ENCODE data around the gene EIF5A.

Gene EIF5A

DNA sequence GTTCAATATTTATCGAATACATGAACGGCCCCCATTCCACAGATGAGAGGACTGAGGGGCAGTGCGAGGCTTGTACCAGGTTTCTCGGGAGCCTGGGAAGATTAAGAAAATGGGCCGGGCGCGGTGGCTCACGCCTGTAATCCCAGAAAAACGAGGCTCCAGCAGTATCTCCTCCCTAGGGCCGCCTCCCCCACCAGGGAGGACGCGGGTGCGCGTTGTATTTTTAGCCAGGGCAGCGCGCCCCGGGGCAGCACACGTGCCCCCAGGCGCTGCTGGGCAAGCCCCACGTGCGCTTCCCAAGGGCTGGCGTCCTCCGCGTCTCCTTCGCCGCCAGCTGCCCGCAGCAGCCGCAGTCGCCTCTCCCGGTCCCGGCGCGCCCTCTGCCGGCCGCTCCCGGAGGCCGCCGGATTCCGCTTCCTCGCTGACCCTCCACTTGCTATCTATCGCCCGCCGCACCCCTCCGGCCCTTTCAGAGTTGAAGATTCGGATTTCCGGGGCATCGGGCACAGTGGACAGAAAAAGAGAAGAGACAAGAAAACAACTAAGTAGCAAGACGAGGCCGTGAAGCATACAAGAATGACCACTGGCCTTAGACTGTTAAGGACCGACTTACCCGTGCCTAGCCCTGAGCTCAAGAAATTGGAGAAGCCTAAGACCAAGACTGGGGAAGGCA is 11.1 kb upstream of the EIF5A start:
- Histone ChIP-seq H3K4me3 (ENCODE audit: low read length) (no peak overlapping the region), H3K27ac (ENCODE audit: low read length) (no peak overlapping the region), H3K9me3 (ENCODE audit: control insufficient read depth, insufficient read depth, low read length) (no peaks in the 10 kb centered on the region), H3K36me3 (ENCODE audit: control insufficient read depth, insufficient read depth, low read length) (no peaks in the 10 kb centered on the region), H3K27me3 (ENCODE audit: control insufficient read depth, insufficient read depth, low read length) (peaks cover 2% of the 10 kb centered on the region; the same call in 1 of the 2 replicates), H3K4me1 (ENCODE audit: control insufficient read depth, insufficient read depth, low read length) (peaks cover 2% of the 10 kb centered on the region; the same call in 1 of the 2 replicates)
- no CpG with 5 or more reads among the region's 51 CpGs for WGBS (ENCODE audit: insufficient coverage, insufficient read length)
- peak; percentile 82 for DNase-seq (ENCODE audit: low read depth, low spot score)

GRCh38 chr17:7304179-7304578 is 3.2 kb upstream of the EIF5A start:
- DNase-seq (ENCODE audit: low read depth, low spot score) = no peak
- no peaks in the 10 kb centered on the region for H3K4me1 ChIP-seq (ENCODE audit: control insufficient read depth, insufficient read depth, low read length)
- H3K4me3 ChIP-seq (ENCODE audit: low read length) = no peak overlapping the region
- no peak overlapping the region for H3K27ac ChIP-seq (ENCODE audit: low read length)
- H3K36me3 ChIP-seq (ENCODE audit: control insufficient read depth, insufficient read depth, low read length) = no peaks in the 10 kb centered on the region
- H3K27me3 ChIP-seq (ENCODE audit: control insufficient read depth, insufficient read depth, low read length) = no peaks in the 10 kb centered on the region
- WGBS (ENCODE audit: insufficient coverage, insufficient read length) = no CpG with 5 or more reads among the region's 7 CpGs
- H3K9me3 ChIP-seq (ENCODE audit: control insufficient read depth, insufficient read depth, low read length) = no peaks in the 10 kb centered on the region

GRCh38 chr17:7307686-7308624 is 527 bp downstream of the EIF5A start:
- Histone ChIP-seq H3K4me1 (ENCODE audit: control insufficient read depth, insufficient read depth, low read length) (no peaks in the 10 kb centered on the region), H3K27me3 (ENCODE audit: control insufficient read depth, insufficient read depth, low read length) (no peaks in the 10 kb centered on the region), H3K4me3 (ENCODE audit: low read length) (peak overlapping the region; percentile 99), H3K27ac (ENCODE audit: low read length) (no peak overlapping the region), H3K9me3 (ENCODE audit: control insufficient read depth, insufficient read depth, low read length) (no peaks in the 10 kb centered on the region), H3K36me3 (ENCODE audit: control insufficient read depth, insufficient read depth, low read length) (peaks cover 27% of the 10 kb centered on the region)
- no CpG with 5 or more reads among the region's 104 CpGs for WGBS (ENCODE audit: insufficient coverage, insufficient read length)
- DNase-seq (ENCODE audit: low read depth, low spot score) = no peak

GRCh38 chr17:7308625-7309433 is 1.4 kb downstream of the EIF5A start:
- Histone ChIP-seq H3K4me3 (ENCODE audit: low read length) (peak overlapping the region; percentile 99), H3K4me1 (ENCODE audit: control insufficient read depth, insufficient read depth, low read length) (no peaks in the 10 kb centered on the region), H3K27me3 (ENCODE audit: control insufficient read depth, insufficient read depth, low read length) (no peaks in the 10 kb centered on the region), H3K36me3 (ENCODE audit: control insufficient read depth, insufficient read depth, low read length) (peaks cover 30% of the 10 kb centered on the region), H3K27ac (ENCODE audit: low read length) (no peak overlapping the region), H3K9me3 (ENCODE audit: control insufficient read depth, insufficient read depth, low read length) (no peaks in the 10 kb centered on the region)
- DNase-seq (ENCODE audit: low read depth, low spot score) = no peak
- WGBS (ENCODE audit: insufficient coverage, insufficient read length) = no CpG with 5 or more reads among the region's 14 CpGs

- no CpG with 5 or more reads among the region's 12 CpGs for WGBS (ENCODE audit: insufficient coverage, insufficient read length)
- Histone ChIP-seq H3K4me1 (ENCODE audit: control insufficient read depth, insufficient read depth, low read length) (no peaks in the 10 kb centered on the region), H3K27ac (ENCODE audit: low read length) (no peak overlapping the region), H3K27me3 (ENCODE audit: control insufficient read depth, insufficient read depth, low read length) (no peaks in the 10 kb centered on the region), H3K9me3 (ENCODE audit: control insufficient read depth, insufficient read depth, low read length) (no peaks in the 10 kb centered on the region), H3K36me3 (ENCODE audit: control insufficient read depth, insufficient read depth, low read length) (peaks cover 30% of the 10 kb centered on the region), H3K4me3 (ENCODE audit: low read length) (no peak overlapping the region)
- no peak for DNase-seq (ENCODE audit: low read depth, low spot score)
Observed at GRCh38 chr17:7309628-7310027, 2.2 kb downstream of the EIF5A start.

- Histone ChIP-seq H3K27ac (ENCODE audit: low read length) (no peak overlapping the region), H3K4me3 (ENCODE audit: low read length) (no peak overlapping the region)
- WGBS (ENCODE audit: insufficient coverage, insufficient read length) = 100% methylated on average over 1 of the region's 7 CpGs
Observed at GRCh38 chr17:7311110-7311705, 3.8 kb downstream of the EIF5A start.

DNA sequence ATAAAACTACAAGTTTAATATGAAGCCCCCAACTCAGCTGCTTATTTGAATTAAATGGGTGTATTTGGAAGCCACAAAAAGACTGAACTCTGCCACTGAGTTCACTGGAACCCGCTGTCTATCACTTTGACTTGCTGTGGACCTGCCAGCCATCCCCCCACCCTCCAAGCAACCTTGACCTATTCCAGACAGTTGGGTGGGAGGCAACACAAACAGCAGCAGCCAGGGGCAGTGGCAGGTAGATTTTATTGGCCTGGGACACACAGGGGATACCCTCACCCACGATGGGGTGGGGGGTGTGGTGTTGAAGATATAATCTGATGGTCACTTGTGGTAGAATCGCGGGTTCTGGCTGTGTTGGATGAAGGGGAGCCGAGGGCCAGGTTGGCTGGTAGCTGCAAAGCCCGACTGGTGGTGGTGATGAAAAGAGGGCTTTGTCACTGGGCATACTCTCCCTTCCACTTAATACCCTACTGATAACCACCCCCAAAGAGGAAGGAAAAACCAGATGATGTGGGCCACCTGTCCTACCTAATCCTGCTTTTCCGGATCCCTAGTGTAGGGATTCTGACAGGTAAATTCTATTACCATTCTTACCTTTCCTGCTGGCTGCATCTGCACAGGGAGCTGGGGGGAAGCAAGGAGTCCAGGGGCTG is 5.1 kb downstream of the EIF5A start:
- Histone ChIP-seq H3K4me1 (ENCODE audit: control insufficient read depth, insufficient read depth, low read length) (peaks cover 3% of the 10 kb centered on the region; the same call in 1 of the 2 replicates), H3K27ac (ENCODE audit: low read length) (no peak overlapping the region), H3K27me3 (ENCODE audit: control insufficient read depth, insufficient read depth, low read length) (no peaks in the 10 kb centered on the region), H3K9me3 (ENCODE audit: control insufficient read depth, insufficient read depth, low read length) (no peaks in the 10 kb centered on the region), H3K4me3 (ENCODE audit: low read length) (no peak overlapping the region), H3K36me3 (ENCODE audit: control insufficient read depth, insufficient read depth, low read length) (peaks cover 39% of the 10 kb centered on the region)
- no CpG with 5 or more reads among the region's 7 CpGs for WGBS (ENCODE audit: insufficient coverage, insufficient read length)
- DNase-seq (ENCODE audit: low read depth, low spot score) = no peak

More at GRCh38 chr17:7311110-7311705, 3.8 kb downstream of the EIF5A start:
- DNase-seq (ENCODE audit: low read depth, low spot score) = no peak
- Histone ChIP-seq H3K27me3 (ENCODE audit: control insufficient read depth, insufficient read depth, low read length) (no peaks in the 10 kb centered on the region), H3K36me3 (ENCODE audit: control insufficient read depth, insufficient read depth, low read length) (peaks cover 34% of the 10 kb centered on the region), H3K4me1 (ENCODE audit: control insufficient read depth, insufficient read depth, low read length) (peaks cover 3% of the 10 kb centered on the region; the same call in 1 of the 2 replicates), H3K9me3 (ENCODE audit: control insufficient read depth, insufficient read depth, low read length) (no peaks in the 10 kb centered on the region)

DNA sequence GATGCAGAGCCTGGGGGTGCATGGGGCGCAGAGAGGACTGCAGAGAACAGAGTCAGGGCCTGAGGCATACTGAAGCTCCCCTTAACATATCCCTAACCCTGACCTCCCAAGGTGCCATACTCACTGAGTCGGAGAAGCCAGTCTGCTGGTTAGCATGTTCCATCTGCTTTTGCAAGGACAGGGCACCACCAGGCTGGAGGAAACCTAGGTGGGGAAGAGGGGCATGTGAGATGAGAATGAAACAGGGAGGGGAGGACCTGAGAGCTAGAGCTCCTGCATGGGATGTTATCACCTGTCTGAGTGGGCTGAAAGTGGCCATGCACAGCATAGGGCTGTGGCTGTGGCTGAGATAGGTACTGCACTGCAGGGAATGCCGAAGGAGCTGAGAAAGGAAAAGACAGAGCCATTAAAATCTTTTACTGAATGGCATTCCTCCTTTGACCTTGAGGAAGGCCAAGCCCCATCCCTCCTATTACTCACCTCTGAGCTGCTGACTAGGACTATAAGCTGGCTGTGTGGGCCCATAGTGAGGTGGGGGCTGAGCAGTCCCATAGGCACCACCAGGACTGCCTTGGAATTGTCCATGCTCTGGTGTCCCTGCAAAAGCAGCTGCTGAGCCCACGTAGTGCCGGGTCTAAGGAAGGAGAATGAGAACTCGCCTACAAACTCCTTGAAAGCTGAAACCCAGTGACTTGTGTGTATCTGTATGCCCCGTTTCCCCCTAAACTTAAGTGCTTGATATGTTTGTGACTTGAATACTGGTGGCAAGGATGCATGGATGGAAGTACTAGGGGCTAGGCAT is 5.9 kb downstream of the EIF5A start:
- Histone ChIP-seq H3K9me3 (ENCODE audit: control insufficient read depth, insufficient read depth, low read length) (no peaks in the 10 kb centered on the region), H3K36me3 (ENCODE audit: control insufficient read depth, insufficient read depth, low read length) (peaks cover 46% of the 10 kb centered on the region), H3K4me3 (ENCODE audit: low read length) (no peak overlapping the region), H3K27me3 (ENCODE audit: control insufficient read depth, insufficient read depth, low read length) (no peaks in the 10 kb centered on the region), H3K4me1 (ENCODE audit: control insufficient read depth, insufficient read depth, low read length) (peaks cover 3% of the 10 kb centered on the region; the same call in 1 of the 2 replicates), H3K27ac (ENCODE audit: low read length) (no peak overlapping the region)
- WGBS (ENCODE audit: insufficient coverage, insufficient read length) = no CpG with 5 or more reads among the region's 7 CpGs
- no peak for DNase-seq (ENCODE audit: low read depth, low spot score)
